HG03571 (cell line): ENCODE measurements around the gene CCDC149.

Source experiments
- ATAC-seq: cut with Tn5 transposase; IDR thresholded peaks from one replicate; pipeline ENCODE4 v1.9.1; 2021; ENCODE audit not compliant: unreplicated experiment

The CCDC149 gene

GRCh38 chr4:24805566-24805965 is 107.3 kb downstream of the CCDC149 start:
- no peak for ATAC-seq

DNA sequence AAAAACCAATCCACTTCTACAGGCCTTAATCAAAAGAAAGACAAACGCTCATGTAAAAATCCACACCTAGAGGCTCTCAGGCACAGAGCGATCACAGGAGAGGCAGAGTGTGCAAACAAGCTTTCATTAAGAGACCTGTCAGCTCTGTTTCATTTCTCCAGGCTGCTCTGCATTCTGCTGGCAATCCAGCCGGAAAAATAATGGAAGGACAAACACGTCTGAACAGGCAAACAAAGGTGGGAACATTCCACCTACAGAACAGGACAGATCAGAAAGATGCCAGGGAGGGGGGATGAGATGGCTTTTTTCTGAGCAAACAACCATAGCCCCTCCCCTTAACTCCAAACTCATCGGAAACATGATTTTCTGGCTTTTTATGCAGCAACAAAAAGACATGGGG is 107.8 kb downstream of the CCDC149 start:
- no peak for ATAC-seq

GRCh38 chr4:24802648-24803047 is 110.2 kb downstream of the CCDC149 start:
- no peak for ATAC-seq

DNA sequence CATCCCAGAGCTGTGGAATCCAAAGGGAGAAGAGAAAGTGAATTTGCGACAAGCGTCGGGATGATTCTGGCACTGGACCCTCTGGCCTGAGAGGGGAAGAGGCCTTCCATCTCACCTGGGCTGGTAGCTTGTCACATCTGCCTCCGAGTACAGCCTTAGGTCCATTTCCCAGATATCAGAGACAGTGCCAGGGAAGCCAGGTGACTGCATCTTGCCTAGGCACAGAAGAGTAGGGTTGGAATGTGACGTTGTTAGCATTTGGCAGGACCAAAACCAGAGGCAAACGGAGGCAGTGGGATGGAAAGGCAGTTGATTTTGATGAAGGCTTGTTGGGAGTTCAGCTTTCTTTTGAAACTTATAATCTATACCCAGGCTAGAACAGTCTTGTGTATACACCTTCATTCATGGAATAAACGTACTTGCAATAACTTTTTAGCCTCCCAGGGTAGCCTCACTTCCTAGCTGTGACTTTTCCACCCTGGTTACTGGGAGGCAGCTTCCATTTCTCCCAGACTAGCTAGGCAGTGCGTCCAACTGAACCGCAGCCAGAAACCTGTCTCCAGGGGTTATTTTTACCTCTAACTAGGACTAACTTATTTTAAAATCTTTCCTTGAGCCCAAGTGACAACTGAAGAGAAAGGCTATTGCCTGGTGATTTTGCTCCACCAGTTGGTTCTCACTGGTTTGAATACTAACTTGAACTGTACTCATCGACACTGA is 111.5 kb downstream of the CCDC149 start:
- no peak for ATAC-seq

DNA sequence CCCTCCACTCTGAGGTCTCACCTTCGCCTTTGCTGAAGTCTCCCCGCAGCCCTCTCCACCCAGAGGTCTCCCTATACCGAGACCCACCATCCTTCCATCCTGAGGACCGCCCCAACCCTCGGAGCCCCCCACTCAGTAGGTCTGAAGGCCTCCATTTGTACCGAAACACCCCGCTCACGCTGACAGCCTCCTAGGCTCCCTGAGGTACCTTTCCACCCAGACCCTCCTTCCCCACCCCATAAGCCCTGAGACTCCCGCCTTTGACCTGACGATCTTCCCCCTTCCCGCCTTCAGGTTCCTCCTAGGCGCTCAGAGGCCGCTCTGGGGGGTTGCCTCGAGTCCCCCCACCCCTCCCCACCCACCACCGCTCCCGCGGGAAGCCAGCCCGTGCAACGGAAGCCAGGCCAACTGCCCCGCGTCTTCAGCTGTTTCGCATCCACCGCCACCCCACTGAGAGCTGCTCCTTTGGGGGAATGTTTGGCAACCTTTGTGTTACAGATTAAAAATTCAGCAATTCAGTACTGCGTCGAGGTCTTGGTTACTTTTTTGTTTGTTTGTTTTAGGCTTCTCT is 112.4 kb downstream of the CCDC149 start:
- no peak for ATAC-seq

GRCh38 chr4:24799544-24800324 is 113.1 kb downstream of the CCDC149 start:
- no peak for ATAC-seq

DNA sequence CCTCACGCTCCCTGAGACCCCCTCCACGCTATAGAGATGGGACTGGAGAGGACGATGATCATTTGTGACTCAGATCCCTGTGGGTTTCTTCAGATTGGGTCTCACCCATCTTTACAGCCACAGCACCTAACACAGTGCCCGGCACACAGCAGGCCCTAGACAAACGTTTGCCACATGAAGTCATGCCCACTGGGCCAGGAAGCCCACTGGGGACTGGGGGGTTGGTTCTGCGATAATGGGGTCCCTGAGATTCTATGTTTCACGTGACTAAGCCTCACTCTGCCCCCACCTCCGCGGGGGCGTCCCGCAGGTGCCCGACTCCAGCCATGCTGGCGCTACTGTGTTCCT is 113.7 kb downstream of the CCDC149 start:
- no peak for ATAC-seq

DNA sequence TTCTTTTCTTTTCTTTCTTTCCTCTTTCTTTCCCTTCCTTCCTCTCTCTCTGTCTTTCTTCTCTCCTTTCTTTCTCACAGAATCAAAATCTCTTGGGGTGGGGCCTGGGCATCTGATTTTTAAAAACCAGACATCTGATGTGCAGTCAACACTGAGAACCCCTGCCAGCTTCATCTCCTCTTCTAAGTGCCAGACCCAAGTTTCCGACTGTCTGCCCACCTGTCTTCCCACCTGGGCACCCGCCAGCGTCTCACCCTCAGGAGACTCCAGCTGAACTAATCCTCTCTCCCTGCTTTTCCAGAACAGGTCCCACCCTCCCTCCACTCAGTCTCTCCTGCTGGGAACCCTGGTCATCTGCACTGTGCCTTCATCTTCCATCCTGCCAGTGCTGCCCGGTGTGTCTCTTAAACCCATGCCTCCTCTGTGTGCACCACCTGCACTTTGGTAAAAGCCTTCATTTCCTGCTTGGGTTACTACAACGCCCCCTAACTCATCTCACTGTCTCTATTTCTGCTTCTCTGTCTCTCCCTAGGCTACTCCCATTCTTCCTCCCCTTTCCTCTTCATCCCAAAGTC is 114.7 kb downstream of the CCDC149 start:
- ATAC-seq, result no peak

GRCh38 chr4:24796620-24797019 is 116.2 kb downstream of the CCDC149 start:
- no peak for ATAC-seq

DNA sequence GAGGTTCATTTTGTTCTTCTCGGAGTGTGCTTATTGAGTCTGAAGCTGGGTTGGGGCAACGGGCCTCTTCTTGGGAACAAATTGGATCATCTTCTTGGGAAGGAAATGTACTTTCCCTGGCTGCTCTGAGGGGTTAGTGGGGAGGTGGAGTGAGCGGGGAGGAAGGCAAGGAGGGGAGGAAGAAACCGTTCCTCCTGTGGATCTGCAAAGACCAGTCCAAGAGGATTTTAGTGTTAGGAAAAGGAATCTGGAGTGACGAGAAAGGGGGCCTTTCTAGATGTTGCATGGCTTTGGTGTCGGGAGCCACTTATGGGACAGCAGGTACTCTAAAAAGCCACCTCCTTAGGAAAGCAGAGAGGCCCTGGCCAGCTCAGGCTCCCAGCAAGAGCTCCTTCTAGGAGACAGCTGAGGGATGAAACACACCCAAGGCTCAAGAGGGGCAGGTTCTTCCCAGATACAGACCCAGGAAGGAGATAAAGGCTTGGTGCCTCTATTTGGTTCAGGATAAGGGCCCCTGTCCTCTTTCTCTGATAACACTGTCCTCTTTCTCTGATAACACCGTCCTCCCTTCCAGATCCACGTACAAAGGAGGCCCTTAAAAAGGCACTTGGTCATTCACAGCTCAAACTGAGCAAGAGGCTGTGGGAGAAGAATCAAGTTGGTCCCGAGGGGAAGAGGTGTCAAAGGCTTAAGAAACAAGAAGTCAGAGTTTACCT is 117.0 kb downstream of the CCDC149 start:
- ATAC-seq, result no peak

GRCh38 chr4:24794916-24795665 is 117.8 kb downstream of the CCDC149 start, which contains the start of gene SOD3:
SOD3 (plus strand) TSS chr4:24795573; CDS start chr4:24799522, 3,949 bp downstream.
- no peak for ATAC-seq

DNA sequence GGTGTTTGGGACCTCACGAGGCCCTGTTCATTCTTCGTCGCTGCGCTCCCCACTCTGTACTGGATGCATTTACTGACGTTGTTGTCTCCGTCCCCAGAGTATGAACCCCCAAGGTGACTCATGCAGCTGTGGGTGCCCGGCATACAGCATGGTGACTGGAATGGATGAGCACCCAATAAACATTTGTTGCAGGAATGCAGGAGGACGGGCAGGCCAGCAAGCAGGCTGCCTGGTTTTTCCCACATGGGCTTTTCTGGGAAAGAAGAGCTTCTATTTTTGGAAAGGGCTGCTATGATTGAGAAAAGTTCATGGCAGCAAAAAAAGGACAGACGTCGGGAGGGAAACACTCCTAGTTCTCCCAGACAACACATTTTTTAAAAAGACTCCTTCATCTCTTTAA is 118.4 kb downstream of the CCDC149 start:
- ATAC-seq, result no peak

DNA sequence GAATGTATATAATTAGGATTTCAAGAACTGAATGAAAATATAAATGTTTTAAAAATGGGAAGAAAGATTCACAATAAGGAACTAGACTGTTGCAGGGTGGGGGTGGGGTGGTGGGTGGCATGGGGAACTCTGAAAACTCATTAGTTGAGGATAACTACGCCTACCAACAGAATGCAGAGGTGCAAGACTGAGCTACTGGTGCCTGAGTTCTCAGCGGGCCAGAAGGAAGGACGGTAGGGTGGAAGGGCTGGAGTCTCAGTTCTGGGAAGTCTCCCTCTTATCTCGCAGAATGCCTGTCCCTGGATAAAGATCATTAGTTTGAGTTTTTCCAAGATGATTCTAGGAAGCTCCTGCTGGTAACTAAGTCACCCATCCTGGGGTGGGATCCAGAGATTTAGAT is 118.8 kb downstream of the CCDC149 start:
- no peak for ATAC-seq

- no peak for ATAC-seq
These were observed 119.4 kb downstream of the CCDC149 start for GRCh38 chr4:24793219-24794005.

- no peak for ATAC-seq
These were observed 120.3 kb downstream of the CCDC149 start for GRCh38 chr4:24792552-24792951.

DNA sequence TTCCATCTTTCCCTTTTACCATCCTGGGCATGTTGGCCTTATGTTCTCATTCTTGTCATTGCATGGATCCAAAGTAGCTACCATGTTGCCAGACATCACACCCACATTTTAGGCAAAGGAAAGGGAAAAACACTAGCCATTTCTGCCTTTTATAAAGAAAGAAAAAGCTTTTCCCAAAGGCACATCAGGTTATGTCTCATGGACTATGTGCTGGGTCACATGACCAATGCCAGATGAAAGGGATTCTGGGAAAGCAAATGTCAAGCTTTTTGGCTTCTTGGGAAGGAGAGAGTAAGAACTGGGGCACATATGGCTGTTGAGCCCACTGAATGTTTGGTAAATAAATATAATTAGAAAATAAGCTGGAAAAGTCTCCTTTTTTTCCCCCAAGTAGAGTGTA is 121.8 kb downstream of the CCDC149 start:
- ATAC-seq, result no peak

DNA sequence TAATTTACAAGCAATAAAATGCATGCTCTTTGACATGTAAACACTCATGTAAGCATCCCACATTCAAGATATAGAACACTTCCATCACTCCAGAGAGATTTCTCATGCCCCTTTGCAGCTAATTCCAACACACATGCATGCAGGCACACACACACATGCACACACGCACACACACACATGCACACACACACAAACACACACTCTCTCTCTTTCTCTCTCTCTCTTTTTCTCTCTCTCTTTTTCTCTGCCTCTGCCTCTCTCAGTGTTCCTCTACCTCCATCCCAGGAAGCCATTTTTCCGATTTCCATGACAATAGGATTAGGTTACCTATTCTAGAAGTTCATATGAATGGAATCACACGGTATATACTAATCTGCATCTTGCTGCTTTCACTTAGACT is 129.3 kb downstream of the CCDC149 start:
- ATAC-seq, result no peak

GRCh38 chr4:24781999-24782745 is 130.7 kb downstream of the CCDC149 start:
- ATAC-seq, result no peak

DNA sequence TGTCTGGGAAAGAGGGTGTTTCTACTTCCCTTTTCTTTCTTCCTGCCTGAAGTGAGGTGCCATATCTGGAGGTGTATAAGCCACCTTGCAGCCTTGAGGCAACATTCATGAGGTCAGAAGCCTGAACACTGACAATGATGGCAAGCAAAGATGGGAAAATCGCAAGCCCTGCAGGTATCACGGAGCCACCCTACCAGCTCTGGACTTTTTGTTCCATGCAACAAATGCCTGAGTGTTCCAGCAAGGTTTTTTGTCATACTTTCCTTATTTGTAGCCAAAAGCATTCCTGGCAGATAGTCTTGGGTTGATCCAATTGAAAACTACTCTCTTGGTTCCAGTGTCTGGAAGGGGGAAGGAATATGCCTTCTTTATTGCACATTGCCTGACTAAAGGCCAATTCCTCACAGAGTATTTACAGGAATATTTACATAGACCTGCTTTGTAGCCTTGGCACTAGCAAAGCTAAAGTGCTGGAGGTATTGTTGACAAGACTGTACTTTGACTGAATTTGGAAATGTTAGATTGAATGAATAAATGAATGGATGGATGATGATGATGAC is 131.8 kb downstream of the CCDC149 start:
- no peak for ATAC-seq
